PC-3 (cell line): Measurements from ENCODE around the gene CCDC190. TPM values are rescaled to one million over a fixed set of nuclear protein-coding genes. Genes with fewer than 3 reads are reported as not detected.
A peak's percentile ranks its signal among the peaks of the same experiment; 100 is the strongest.

Experiments used
- ATAC-seq: fragments of 200-7000 bp; cut with Tn5 transposase; 2 replicates; pipeline ENCODE4 v1.9.1; 2020; ENCODE audit warnings: mild to moderate bottlenecking, moderate library complexity
- BruUV-seq: library from RNA; stranded (reverse); fragments of 400-500 nt; replicated peaks from 2 replicates; lab custom pipeline; 2021; lab: Mats Ljungman, UMichigan
- CTCF ChIA-PET: fragments of 300-600 bp; sonication (Branson Sonifier 250); formaldehyde crosslinking; loops from one replicate; lab custom pipeline; 2022; ENCODE audit warnings: antibody characterized with exemption; lab: Charles Lee
- POLR2A ChIA-PET: fragments of 300-600 bp; sonication (Branson Sonifier 250); formaldehyde crosslinking; loops from one replicate; lab custom pipeline; 2022; ENCODE audit warnings: antibody characterized with exemption; ENCODE audit not compliant: unreplicated experiment; lab: Charles Lee
- DNase-seq: peaks from one replicate; pipeline ENCODE4 v3.0.0-alpha.2; 2015
- H2AFZ ChIP-seq: fragments of 300-600 bp; sonication (generic); 2 replicates; pipeline ENCODE4 v1.6.0; 2016; ENCODE audit warnings: antibody characterized with exemption, low read length
- H3F3A ChIP-seq: fragments of 300-600 bp; sonication (generic); one replicate; pipeline ENCODE4 v1.6.0; 2017; ENCODE audit warnings: antibody characterized with exemption, low read length, control low read depth, mild to moderate bottlenecking; ENCODE audit not compliant: unreplicated experiment
- H3K27ac ChIP-seq: fragments of 300-600 bp; sonication (generic); 2 replicates; pipeline ENCODE4 v1.5.1; 2016; ENCODE audit warnings: mild to moderate bottlenecking, low read length
- H3K27me3 ChIP-seq: fragments of 300-600 bp; sonication (generic); 2 replicates; pipeline ENCODE4 v1.6.1; 2016; ENCODE audit warnings: low read length, mixed read lengths
- H3K36me3 ChIP-seq: fragments of 300-600 bp; sonication (generic); 2 replicates; pipeline ENCODE4 v1.6.1; 2016; ENCODE audit warnings: low read depth, mixed run types, low read length, mixed read lengths
- H3K4me1 ChIP-seq: fragments of 300-600 bp; sonication (generic); 2 replicates; pipeline ENCODE4 v1.5.1; 2016; ENCODE audit warnings: low read length; ENCODE audit not compliant: insufficient read depth
- H3K4me2 ChIP-seq: fragments of 300-600 bp; sonication (generic); 2 replicates; pipeline ENCODE4 v1.6.0; 2016; ENCODE audit warnings: low read length
- H3K4me3 ChIP-seq: fragments of 300-600 bp; sonication (generic); 2 replicates; pipeline ENCODE4 v1.5.1; 2016; ENCODE audit warnings: mild to moderate bottlenecking, low read length, mixed read lengths
- H3K79me2 ChIP-seq: fragments of 300-600 bp; sonication (generic); 2 replicates; pipeline ENCODE4 v1.6.1; 2017; ENCODE audit warnings: low read length, mixed read lengths
- H3K9ac ChIP-seq: fragments of 300-600 bp; sonication (generic); 2 replicates; pipeline ENCODE4 v1.6.0; 2016; ENCODE audit warnings: mild to moderate bottlenecking, low read length
- H3K9me2 ChIP-seq: fragments of 300-600 bp; sonication (generic); replicated peaks from 2 replicates; pipeline ENCODE4 v1.6.1; 2016; ENCODE audit warnings: mixed run types, low read length, mixed read lengths
- H3K9me3 ChIP-seq: fragments of 300-600 bp; sonication (generic); 2 replicates; pipeline ENCODE4 v1.6.1; 2016; ENCODE audit warnings: low read length, mixed read lengths
- H4K20me1 ChIP-seq: fragments of 300-600 bp; sonication (generic); 2 replicates; pipeline ENCODE4 v1.6.1; 2016; ENCODE audit warnings: low read length, mixed read lengths
- CTCF ChIP-seq: fragments of 300-600 bp; sonication (generic); conservative IDR thresholded peaks from 2 replicates; pipeline ENCODE4 v1.5.1; 2017; ENCODE audit warnings: antibody characterized with exemption, low read depth, mild to moderate bottlenecking, low read length
- EZH2 ChIP-seq: fragments of 300-600 bp; sonication (generic); IDR thresholded peaks from one replicate; pipeline ENCODE4 v1.6.1; 2017; ENCODE audit warnings: antibody characterized with exemption, mild to moderate bottlenecking, low read length; ENCODE audit not compliant: unreplicated experiment
- EZH2phosphoT487 ChIP-seq: fragments of 300-600 bp; sonication (generic); IDR thresholded peaks from 2 replicates; pipeline ENCODE4 v1.6.1; 2018; ENCODE audit warnings: mild to moderate bottlenecking, antibody characterized with exemption, low read length, borderline replicate concordance
- intact Hi-C: fragments of 100-400 bp; cut with micrococcal nuclease; formaldehyde crosslinking; loops from 2 replicates; pipeline ENCODE4 v1.9.0; 2023
- total RNA-seq: library from RNA; depleted of rRNA; stranded (reverse); fragments of >200 nt; gene quantifications from 2 replicates; pipeline ENCODE4 v1.2.3, GENCODE V29; 2014

CCDC190 gene
- total RNA-seq, 1 experiment from 2014 or later, result 0.62 TPM

GRCh38 chr1:162892906-162893611, 32.1 kb upstream of the CCDC190 start:
- Histone ChIP-seq H4K20me1 (no peaks in the 10 kb centered on the region), H3K4me3 (no peak overlapping the region), H3K27ac (no peak overlapping the region), H3K9me3 (no peaks in the 10 kb centered on the region), H3K27me3 (no peaks in the 10 kb centered on the region), H3K79me2 (no peaks in the 10 kb centered on the region), H2AFZ (peak overlapping the region; percentile 11; the same call in 1 of the 2 replicates), H3K9me2 (no peaks in the 10 kb centered on the region), H3K4me1 (no peaks in the 10 kb centered on the region), H3K4me2 (no peak overlapping the region), H3K36me3 (no peaks in the 10 kb centered on the region), H3K9ac (no peak overlapping the region), H3F3A (no peaks in the 10 kb centered on the region)
- ATAC-seq (no peak), DNase-seq (no peak)
- no peak for TF ChIP-seq CTCF
- no peak for TF ChIP-seq EZH2phosphoT487
- no peak for TF ChIP-seq EZH2
- intact Hi-C loops, result no loop called here
- BruUV-seq, result no TSS peak
- ChIA-PET POLR2A (no interaction called here), CTCF (no interaction called here)

- Histone ChIP-seq H3K27me3 (no peaks in the 10 kb centered on the region), H3K9ac (no peak overlapping the region), H3K9me3 (no peaks in the 10 kb centered on the region), H4K20me1 (no peaks in the 10 kb centered on the region), H3K4me3 (no peak overlapping the region), H3K36me3 (no peaks in the 10 kb centered on the region), H3F3A (no peaks in the 10 kb centered on the region), H3K4me1 (no peaks in the 10 kb centered on the region), H3K79me2 (no peaks in the 10 kb centered on the region), H3K9me2 (no peaks in the 10 kb centered on the region), H3K27ac (no peak overlapping the region), H3K4me2 (no peak overlapping the region), H2AFZ (no peak overlapping the region)
- POLR2A ChIA-PET, result no interaction called here
- BruUV-seq, result no TSS peak
- TF ChIP-seq EZH2phosphoT487, result no peak
- no peak for TF ChIP-seq EZH2
- TF ChIP-seq CTCF, result no peak
- ATAC-seq (no peak), DNase-seq (no peak)
- CTCF ChIA-PET, result no interaction called here
- intact Hi-C loops, result no loop called here
Measured at GRCh38 chr1:162889989-162890388, 29.0 kb upstream of the CCDC190 start.

GRCh38 chr1:162886705-162887104, 25.7 kb upstream of the CCDC190 start:
- Histone ChIP-seq H3K36me3 (no peaks in the 10 kb centered on the region), H3K9ac (no peak overlapping the region), H3F3A (no peaks in the 10 kb centered on the region), H3K9me3 (no peaks in the 10 kb centered on the region), H3K9me2 (no peaks in the 10 kb centered on the region), H3K27me3 (no peaks in the 10 kb centered on the region), H3K79me2 (no peaks in the 10 kb centered on the region), H3K4me1 (no peaks in the 10 kb centered on the region), H3K27ac (no peak overlapping the region), H3K4me2 (no peak overlapping the region), H3K4me3 (no peak overlapping the region), H2AFZ (no peak overlapping the region), H4K20me1 (no peaks in the 10 kb centered on the region)
- no TSS peak for BruUV-seq
- no peak for TF ChIP-seq EZH2
- TF ChIP-seq CTCF, result no peak
- TF ChIP-seq EZH2phosphoT487, result no peak
- ChIA-PET CTCF (no interaction called here), POLR2A (no interaction called here)
- DNase-seq (no peak), ATAC-seq (no peak)
- intact Hi-C loops, result no loop called here
